HAP-1 (cell line): ENCODE results near the gene NRL.

Experiments used
- DNase-seq, 2 experiments: peaks; one replicate each; pipeline ENCODE4 v3.0.0-alpha.2; 2016 to 2020; ENCODE audit warnings: low spot score in 2 of 2
- H3K27me3 ChIP-seq: fragments of 250-450 bp; sonication (Bioruptor Pico); 2 replicates; pipeline ENCODE4 v1.5.1; 2020; ENCODE audit warnings: low read depth, mild to moderate bottlenecking, moderate library complexity
- H3K36me3 ChIP-seq: fragments of 250-450 bp; sonication (Bioruptor Pico); replicated peaks from 2 replicates; pipeline ENCODE4 v1.5.1; 2020; ENCODE audit warnings: mild to moderate bottlenecking
- H3K4me1 ChIP-seq: fragments of 250-450 bp; sonication (Bioruptor Pico); 2 replicates; pipeline ENCODE4 v1.5.1; 2020; ENCODE audit warnings: mild to moderate bottlenecking
- H3K4me3 ChIP-seq: fragments of 250-450 bp; sonication (Bioruptor Pico); 2 replicates; pipeline ENCODE4 v1.5.1; 2020; ENCODE audit warnings: mild to moderate bottlenecking, moderate library complexity
- H3K9me3 ChIP-seq: fragments of 250-450 bp; sonication (Bioruptor Pico); 2 replicates; pipeline ENCODE4 v1.5.1; 2020; ENCODE audit warnings: mild to moderate bottlenecking, moderate library complexity
- in situ Hi-C: fragments of 300-500 bp; cut with MboI; formaldehyde crosslinking; loops from 3 replicates; pipeline ENCODE4 v1.14.3; 2020; ENCODE audit warnings: low sequenced_read_pairs, inconsistent platforms, mixed read lengths

NRL gene

GRCh38 chr14:24082411-24083080 lies 32.2 kb downstream of the NRL start:
- H3K27me3 ChIP-seq, result no peaks in the 10 kb centered on the region
- no peak overlapping the region for H3K4me3 ChIP-seq
- in situ Hi-C loops, result no loop called here
- H3K4me1 ChIP-seq, result no peaks in the 10 kb centered on the region
- no peaks in the 10 kb centered on the region for H3K9me3 ChIP-seq
- H3K36me3 ChIP-seq, result no peaks in the 10 kb centered on the region
- DNase-seq, result no peak

- Histone ChIP-seq H3K36me3 (no peaks in the 10 kb centered on the region), H3K4me1 (no peaks in the 10 kb centered on the region), H3K27me3 (no peaks in the 10 kb centered on the region), H3K4me3 (peak overlapping the region; percentile 34), H3K9me3 (no peaks in the 10 kb centered on the region)
- in situ Hi-C loops, result no loop called here
- no peak for DNase-seq
Measured at GRCh38 chr14:24081739-24082211, 33.0 kb downstream of the NRL start.

- Histone ChIP-seq H3K4me1 (no peaks in the 10 kb centered on the region), H3K36me3 (no peaks in the 10 kb centered on the region), H3K9me3 (no peaks in the 10 kb centered on the region), H3K27me3 (no peaks in the 10 kb centered on the region), H3K4me3 (peak overlapping the region; percentile 34)
- DNase-seq, result peak; percentile 33 to 83
- in situ Hi-C loops, result no loop called here
Measured at GRCh38 chr14:24080888-24081738, 33.6 kb downstream of the NRL start.

GRCh38 chr14:24080142-24080530 lies 34.6 kb downstream of the NRL start:
- in situ Hi-C loops, result no loop called here
- no peak overlapping the region for H3K4me3 ChIP-seq
- H3K4me1 ChIP-seq, result no peaks in the 10 kb centered on the region

GRCh38 chr14:24079491-24080141 lies 35.1 kb downstream of the NRL start:
- Histone ChIP-seq H3K36me3 (no peaks in the 10 kb centered on the region), H3K27me3 (no peaks in the 10 kb centered on the region), H3K4me1 (no peaks in the 10 kb centered on the region), H3K4me3 (no peak overlapping the region), H3K9me3 (no peaks in the 10 kb centered on the region)
- DNase-seq, result peak in 1 of 2 experiments; percentile 29
- in situ Hi-C loops, result no loop called here

More at GRCh38 chr14:24080142-24080530, 34.6 kb downstream of the NRL start:
- Histone ChIP-seq H3K9me3 (no peaks in the 10 kb centered on the region), H3K27me3 (no peaks in the 10 kb centered on the region), H3K36me3 (no peaks in the 10 kb centered on the region)
- DNase-seq, result no peak

GRCh38 chr14:24078146-24078545 lies 36.6 kb downstream of the NRL start:
- no peaks in the 10 kb centered on the region for H3K9me3 ChIP-seq
- H3K36me3 ChIP-seq, result no peaks in the 10 kb centered on the region
- in situ Hi-C loops, result no loop called here
- no peaks in the 10 kb centered on the region for H3K27me3 ChIP-seq
- no peaks in the 10 kb centered on the region for H3K4me1 ChIP-seq
- no peak overlapping the region for H3K4me3 ChIP-seq
- no peak for DNase-seq

- Histone ChIP-seq H3K4me1 (no peaks in the 10 kb centered on the region), H3K4me3 (no peak overlapping the region), H3K36me3 (no peaks in the 10 kb centered on the region), H3K27me3 (no peaks in the 10 kb centered on the region), H3K9me3 (no peaks in the 10 kb centered on the region)
- no peak for DNase-seq
- in situ Hi-C loops, result no loop called here
Measured at GRCh38 chr14:24077086-24077485, 37.7 kb downstream of the NRL start.

- Histone ChIP-seq H3K27me3 (no peaks in the 10 kb centered on the region), H3K4me1 (no peaks in the 10 kb centered on the region), H3K4me3 (no peak overlapping the region), H3K9me3 (no peaks in the 10 kb centered on the region), H3K36me3 (no peaks in the 10 kb centered on the region)
- in situ Hi-C loops, result no loop called here
- DNase-seq, result no peak
Measured at GRCh38 chr14:24076302-24076601, 38.5 kb downstream of the NRL start.

GRCh38 chr14:24075485-24076301 lies 39.1 kb downstream of the NRL start:
- Histone ChIP-seq H3K4me1 (no peaks in the 10 kb centered on the region), H3K4me3 (no peak overlapping the region), H3K36me3 (no peaks in the 10 kb centered on the region), H3K27me3 (no peaks in the 10 kb centered on the region), H3K9me3 (no peaks in the 10 kb centered on the region)
- in situ Hi-C loops, result no loop called here
- no peak for DNase-seq

GRCh38 chr14:24074625-24075484 lies 39.9 kb downstream of the NRL start:
- Histone ChIP-seq H3K9me3 (no peaks in the 10 kb centered on the region), H3K36me3 (no peaks in the 10 kb centered on the region), H3K4me1 (no peaks in the 10 kb centered on the region), H3K4me3 (no peak overlapping the region), H3K27me3 (0 out of 2 replicates have a peak, but pooled peaks cover 8% of the 10 kb centered on the region)
- no peak for DNase-seq
- in situ Hi-C loops, result no loop called here

- Histone ChIP-seq H3K27me3 (0 out of 2 replicates have a peak, but pooled peaks cover 12% of the 10 kb centered on the region), H3K4me1 (no peaks in the 10 kb centered on the region), H3K36me3 (no peaks in the 10 kb centered on the region), H3K9me3 (no peaks in the 10 kb centered on the region), H3K4me3 (no peak overlapping the region)
- in situ Hi-C loops, result no loop called here
- DNase-seq, result no peak
Measured at GRCh38 chr14:24072881-24073877, 41.6 kb downstream of the NRL start.

- no peaks in the 10 kb centered on the region for H3K4me1 ChIP-seq
- in situ Hi-C loops, result no loop called here
- 0 out of 2 replicates have a peak, but pooled peaks cover 12% of the 10 kb centered on the region for H3K27me3 ChIP-seq
Measured at GRCh38 chr14:24072436-24072835, 42.3 kb downstream of the NRL start.

More at GRCh38 chr14:24072436-24072835, 42.3 kb downstream of the NRL start:
- H3K9me3 ChIP-seq, result no peaks in the 10 kb centered on the region
- DNase-seq, result no peak
- H3K36me3 ChIP-seq, result no peaks in the 10 kb centered on the region
- no peak overlapping the region for H3K4me3 ChIP-seq
